ENCODE data around the gene PATJ. TPM values are rescaled to one million over a fixed set of nuclear protein-coding genes. Genes with fewer than 3 reads are reported as not detected.

PATJ gene
- total RNA-seq, 2 donors from 2014 or later, result 47.8 to 64.5 TPM

GRCh38 chr1:61953076-61953789 is 211.0 kb downstream of the PATJ start:
- Histone ChIP-seq H3K27me3 (replicated peaks; ENCODE audit: insufficient read depth) (no peaks in the 10 kb centered on the region), H3K36me3 (no peaks in the 10 kb centered on the region), H3K4me1 (ENCODE audit: control insufficient read depth in 1 of 2, low read depth in 2 of 2) (peaks cover 0 to 4% of the 10 kb centered on the region in 2 donors), H3K27ac (no peak overlapping the region), H3K9me3 (no peaks in the 10 kb centered on the region), H3K4me3 (no peak overlapping the region)
- no peak for DNase-seq (ENCODE audit: low spot score)
- ATAC-seq (ENCODE audit: insufficient number of reproducible peaks, low FRiP score, low read depth), result no peak
- TF ChIP-seq CTCF (IDR thresholded peaks at IDR 0.05), result no peak

GRCh38 chr1:61953790-61954150 is 211.5 kb downstream of the PATJ start:
- Histone ChIP-seq H3K27me3 (replicated peaks; ENCODE audit: insufficient read depth) (no peaks in the 10 kb centered on the region), H3K4me1 (ENCODE audit: control insufficient read depth in 1 of 2, low read depth in 2 of 2) (peaks cover 0 to 4% of the 10 kb centered on the region in 2 donors), H3K27ac (no peak overlapping the region), H3K9me3 (no peaks in the 10 kb centered on the region), H3K36me3 (no peaks in the 10 kb centered on the region), H3K4me3 (no peak overlapping the region)
- no peak for TF ChIP-seq CTCF (IDR thresholded peaks at IDR 0.05)
- ATAC-seq (ENCODE audit: insufficient number of reproducible peaks, low FRiP score, low read depth), result no peak
- no peak for DNase-seq (ENCODE audit: low spot score)

- H3K27ac ChIP-seq, result no peak overlapping the region
- H3K36me3 ChIP-seq, result no peaks in the 10 kb centered on the region
- DNase-seq (ENCODE audit: low spot score) (no peak), ATAC-seq (ENCODE audit: insufficient number of reproducible peaks, low FRiP score, low read depth) (no peak)
- no peak overlapping the region for H3K4me3 ChIP-seq
- TF ChIP-seq CTCF (IDR thresholded peaks at IDR 0.05), result no peak
- no peaks in the 10 kb centered on the region for H3K27me3 ChIP-seq (replicated peaks; ENCODE audit: insufficient read depth)
- no peaks in the 10 kb centered on the region for H3K9me3 ChIP-seq
- H3K4me1 ChIP-seq (ENCODE audit: control insufficient read depth in 1 of 2, low read depth in 2 of 2), result peaks cover 0 to 4% of the 10 kb centered on the region in 2 donors
Measured at GRCh38 chr1:61955261-61955660, 213.0 kb downstream of the PATJ start.

GRCh38 chr1:61956016-61956645 is 213.9 kb downstream of the PATJ start:
- no peaks in the 10 kb centered on the region for H3K27me3 ChIP-seq (replicated peaks; ENCODE audit: insufficient read depth)
- no peaks in the 10 kb centered on the region for H3K36me3 ChIP-seq
- DNase-seq (ENCODE audit: low spot score), result no peak
- no peak overlapping the region for H3K27ac ChIP-seq
- H3K4me3 ChIP-seq, result no peak overlapping the region
- no peak for ATAC-seq (ENCODE audit: insufficient number of reproducible peaks, low FRiP score, low read depth)
- no peaks in the 10 kb centered on the region for H3K9me3 ChIP-seq
- TF ChIP-seq CTCF (IDR thresholded peaks at IDR 0.05), result no peak
- peaks cover 0 to 4% of the 10 kb centered on the region in 2 donors for H3K4me1 ChIP-seq (ENCODE audit: control insufficient read depth in 1 of 2, low read depth in 2 of 2)

GRCh38 chr1:61956784-61957183 is 214.5 kb downstream of the PATJ start:
- no peaks in the 10 kb centered on the region for H3K27me3 ChIP-seq (replicated peaks; ENCODE audit: insufficient read depth)
- no peak for TF ChIP-seq CTCF (IDR thresholded peaks at IDR 0.05)
- DNase-seq (ENCODE audit: low spot score) (no peak), ATAC-seq (ENCODE audit: insufficient number of reproducible peaks, low FRiP score, low read depth) (no peak)
- H3K27ac ChIP-seq, result no peak overlapping the region
- peaks cover 0 to under 1% of the 10 kb centered on the region in 2 donors for H3K4me1 ChIP-seq (ENCODE audit: control insufficient read depth in 1 of 2, low read depth in 2 of 2)
- no peaks in the 10 kb centered on the region for H3K9me3 ChIP-seq
- no peaks in the 10 kb centered on the region for H3K36me3 ChIP-seq
- H3K4me3 ChIP-seq, result no peak overlapping the region

Data from thoracic aorta (tissue), 2 donors.